Thyroid gland (tissue), 4 donors: Measurements from ENCODE around the gene MTFMT.

Source experiments
- POLR2A ChIP-seq, 2 donors: fragments of 450-650 bp; IDR thresholded peaks; one replicate each; pipeline ENCODE4 v1.6.1; 2017; ENCODE audit warnings: antibody characterized with exemption in 2 of 2, mild to moderate bottlenecking in 2 of 2, moderate library complexity in 1 of 2
- TF ChIP-seq, protein P1 (sequence below), 6 experiments: fragments of 200-600 bp in 3 of 6; fragments of 450-650 bp in 3 of 6; sonication (generic) in 3 of 6; IDR thresholded peaks; one replicate each; pipeline ENCODE4 v1.5.1; 2016 to 2019; ENCODE audit warnings: antibody characterized with exemption in 6 of 6, mild to moderate bottlenecking in 2 of 6, inconsistent platforms in 1 of 6, moderate library complexity in 1 of 6

DNA sequence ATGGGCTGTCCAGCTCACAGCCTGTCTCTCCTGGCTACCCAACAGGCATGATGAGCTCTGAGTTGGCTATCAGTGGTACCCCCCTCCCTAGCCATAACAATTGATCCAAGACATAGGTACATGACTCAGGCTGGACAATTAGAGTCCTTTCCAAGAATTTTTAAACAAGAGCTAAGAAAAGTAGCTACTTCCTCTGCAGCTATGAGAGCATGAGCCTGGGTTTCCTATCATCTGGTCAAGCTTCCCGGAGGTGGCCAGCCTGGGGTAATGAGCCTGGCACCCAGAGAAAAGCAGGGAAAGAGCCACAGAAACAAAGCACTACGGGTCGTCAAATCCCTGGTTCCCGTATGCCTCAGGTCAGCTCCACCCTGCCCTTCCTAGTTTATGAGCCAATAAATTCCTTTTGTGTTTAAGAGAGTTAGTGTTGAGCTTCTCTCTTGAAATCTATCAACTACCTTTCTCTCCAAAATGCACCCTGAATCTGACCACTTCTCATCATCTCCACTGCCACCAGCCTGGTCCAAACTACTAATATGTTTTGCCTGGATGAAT is 13.4 kb upstream of the MTFMT start:
- TF ChIP-seq, protein P1, sequence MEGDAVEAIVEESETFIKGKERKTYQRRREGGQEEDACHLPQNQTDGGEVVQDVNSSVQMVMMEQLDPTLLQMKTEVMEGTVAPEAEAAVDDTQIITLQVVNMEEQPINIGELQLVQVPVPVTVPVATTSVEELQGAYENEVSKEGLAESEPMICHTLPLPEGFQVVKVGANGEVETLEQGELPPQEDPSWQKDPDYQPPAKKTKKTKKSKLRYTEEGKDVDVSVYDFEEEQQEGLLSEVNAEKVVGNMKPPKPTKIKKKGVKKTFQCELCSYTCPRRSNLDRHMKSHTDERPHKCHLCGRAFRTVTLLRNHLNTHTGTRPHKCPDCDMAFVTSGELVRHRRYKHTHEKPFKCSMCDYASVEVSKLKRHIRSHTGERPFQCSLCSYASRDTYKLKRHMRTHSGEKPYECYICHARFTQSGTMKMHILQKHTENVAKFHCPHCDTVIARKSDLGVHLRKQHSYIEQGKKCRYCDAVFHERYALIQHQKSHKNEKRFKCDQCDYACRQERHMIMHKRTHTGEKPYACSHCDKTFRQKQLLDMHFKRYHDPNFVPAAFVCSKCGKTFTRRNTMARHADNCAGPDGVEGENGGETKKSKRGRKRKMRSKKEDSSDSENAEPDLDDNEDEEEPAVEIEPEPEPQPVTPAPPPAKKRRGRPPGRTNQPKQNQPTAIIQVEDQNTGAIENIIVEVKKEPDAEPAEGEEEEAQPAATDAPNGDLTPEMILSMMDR (IDR thresholded peaks at IDR 0.05) = no peak
- no peak for TF ChIP-seq POLR2A (IDR thresholded peaks at IDR 0.05)
